CD4-positive, alpha-beta memory T cell (primary cell): Measurements from ENCODE around the gene STT3A. TPM values are rescaled to one million over a fixed set of nuclear protein-coding genes. Genes with fewer than 3 reads are reported as not detected.

ENCODE experiments used
- CTCF ChIA-PET: fragments of 350-600 bp; sonication (Branson Sonifier 250); formaldehyde crosslinking; loops from one replicate; lab custom pipeline; 2021; ENCODE audit warnings: inconsistent platforms; ENCODE audit not compliant: partially characterized antibody; lab: Charles Lee
- POLR2A ChIA-PET: fragments of 350-600 bp; sonication (Branson Sonifier 250); formaldehyde crosslinking; loops from one replicate; lab custom pipeline; 2021; ENCODE audit not compliant: partially characterized antibody; lab: Charles Lee
- DNase-seq, 5 donors: peaks; one replicate each; pipeline versions ENCODE4 v3.0.0 to v3.0.0-alpha.2; 2020 to 2022; ENCODE audit warnings: mixed read lengths in 1 of 5
- H3K27ac ChIP-seq: one replicate; pipeline ENCODE4 v1.7.0; 2013; ENCODE audit warnings: low read depth, low read length
- H3K27me3 ChIP-seq: 2 replicates; pipeline ENCODE4 v1.7.0; 2013; ENCODE audit warnings: mild to moderate bottlenecking, low read length, moderate library complexity; ENCODE audit not compliant: insufficient read depth
- H3K36me3 ChIP-seq: 2 replicates; pipeline ENCODE4 v1.7.0; 2013; ENCODE audit warnings: mild to moderate bottlenecking, low read length, moderate library complexity; ENCODE audit not compliant: insufficient read depth
- H3K4me1 ChIP-seq: 2 replicates; pipeline ENCODE4 v1.7.0; 2013; ENCODE audit warnings: mild to moderate bottlenecking, low read length, moderate library complexity; ENCODE audit not compliant: insufficient read depth
- H3K4me3 ChIP-seq, 2 donors: one replicate each; pipeline ENCODE4 v1.7.0; 2013; ENCODE audit warnings: low read length in 2 of 2, mild to moderate bottlenecking in 1 of 2
- H3K9me3 ChIP-seq, 2 donors: one replicate each; pipeline ENCODE4 v1.7.0; 2013; ENCODE audit warnings: low read length in 2 of 2, control low read depth in 1 of 2; ENCODE audit not compliant: control insufficient read depth in 1 of 2
- H3K27ac Mint-ChIP-seq, 7 donors: one replicate each; pipeline ENCODE4 v1.8.0; 2020 to 2021; ENCODE audit warnings: mixed read lengths in 7 of 7, mild to moderate bottlenecking in 6 of 7, inconsistent platforms in 3 of 7, moderate library complexity in 3 of 7
- H3K27me3 Mint-ChIP-seq, 2 donors: one replicate each; pipeline ENCODE4 v1.8.0; 2020 to 2021; ENCODE audit warnings: mixed read lengths in 2 of 2
- H3K36me3 Mint-ChIP-seq, 2 donors: one replicate each; pipeline ENCODE4 v1.8.0; 2020 to 2021; ENCODE audit warnings: mixed read lengths in 2 of 2, inconsistent platforms in 1 of 2, mild to moderate bottlenecking in 1 of 2
- H3K4me1 Mint-ChIP-seq, 4 donors: one replicate each; pipeline ENCODE4 v1.8.0; 2020 to 2021; ENCODE audit warnings: mixed read lengths in 4 of 4, mild to moderate bottlenecking in 1 of 4
- H3K4me3 Mint-ChIP-seq, 8 donors: one replicate each; pipeline ENCODE4 v1.8.0; 2020 to 2021; ENCODE audit warnings: mixed read lengths in 8 of 8, mild to moderate bottlenecking in 7 of 8, moderate library complexity in 6 of 8, inconsistent platforms in 3 of 8
- H3K9me3 Mint-ChIP-seq, 8 donors: one replicate each; pipeline ENCODE4 v1.8.0; 2020 to 2021; ENCODE audit warnings: mixed read lengths in 8 of 8, mild to moderate bottlenecking in 5 of 8, inconsistent platforms in 3 of 8, moderate library complexity in 1 of 8
- intact Hi-C: fragments of 100-400 bp; cut with micrococcal nuclease; formaldehyde crosslinking; loops from one replicate; pipeline ENCODE4 v1.15.1; 2023
- polyA plus RNA-seq, 2 donors: library from polyadenylated mRNA; unstranded; fragments of 300-500 nt; fragmentation: Illumina TruSeq; gene quantifications; one replicate each; pipeline ENCODE4 v1.2.3, GENCODE V29; 2021
- total RNA-seq, 2 experiments: library from RNA; stranded (reverse); gene quantifications; one replicate each; pipeline ENCODE4 v1.2.3, GENCODE V29; 2021

The STT3A gene
- total and polyA plus RNA-seq, 4 experiments from 2014 or later, result 81.8 to 138 (median 110) TPM

- Mint-ChIP-seq H3K4me1 (no peaks in the 10 kb centered on the region), H3K36me3 (no peaks in the 10 kb centered on the region), H3K27ac (no peak overlapping the region), H3K27me3 (peaks cover 0 to 1% of the 10 kb centered on the region in 2 donors), H3K9me3 (no peaks in the 10 kb centered on the region), H3K4me3 (no peak overlapping the region)
- ChIA-PET POLR2A (no interaction called here), CTCF (no interaction called here)
- Histone ChIP-seq H3K27ac (no peak overlapping the region), H3K36me3 (no peaks in the 10 kb centered on the region), H3K4me1 (no peaks in the 10 kb centered on the region), H3K4me3 (no peak overlapping the region), H3K27me3 (no peaks in the 10 kb centered on the region), H3K9me3 (no peaks in the 10 kb centered on the region)
- DNase-seq, result no peak
- intact Hi-C loops, result loop anchor here (10.0 kb wide), 1 partner anchor 703 kb away; the partner anchor contains the start of genes FOXRED1 and SRPRA
Measured at GRCh38 chr11:125561924-125562323, 30.7 kb upstream of the STT3A start.

- POLR2A ChIA-PET, result no interaction called here
- H3K36me3 Mint-ChIP-seq, result no peaks in the 10 kb centered on the region
- H3K4me3 Mint-ChIP-seq, result no peak overlapping the region
- no peak for DNase-seq
- Histone ChIP-seq H3K36me3 (no peaks in the 10 kb centered on the region), H3K27ac (no peak overlapping the region), H3K4me3 (no peak overlapping the region), H3K27me3 (no peaks in the 10 kb centered on the region), H3K4me1 (no peaks in the 10 kb centered on the region), H3K9me3 (no peaks in the 10 kb centered on the region)
- no peaks in the 10 kb centered on the region for H3K9me3 Mint-ChIP-seq
- no peak overlapping the region for H3K27ac Mint-ChIP-seq
- H3K27me3 Mint-ChIP-seq, result peaks cover 0 to 1% of the 10 kb centered on the region in 2 donors
- H3K4me1 Mint-ChIP-seq, result no peaks in the 10 kb centered on the region
- intact Hi-C loops, result loop anchor here (10.0 kb wide), 1 partner anchor 702 kb away; the partner anchor contains the start of genes FOXRED1 and SRPRA
- CTCF ChIA-PET, result no interaction called here
Measured at GRCh38 chr11:125562430-125562829, 30.2 kb upstream of the STT3A start.

GRCh38 chr11:125564357-125564756, 28.3 kb upstream of the STT3A start:
- Mint-ChIP-seq H3K4me1 (peaks cover 0 to 6% (median 0%) of the 10 kb centered on the region in 4 donors), H3K9me3 (no peaks in the 10 kb centered on the region), H3K27me3 (peaks cover 0 to 1% of the 10 kb centered on the region in 2 donors), H3K4me3 (no peak overlapping the region), H3K36me3 (no peaks in the 10 kb centered on the region), H3K27ac (no peak overlapping the region)
- ChIA-PET CTCF (interaction anchor here (0.7 to 0.8 kb wide), 2 partner anchors 470 to 497 kb away, joined by 3 read pairs; no protein-coding TSS in a partner anchor), POLR2A (no interaction called here)
- no peak for DNase-seq
- intact Hi-C loops, result loop anchor here (10.0 kb wide), 1 partner anchor 700 kb away; the partner anchor contains the start of genes FOXRED1 and SRPRA
- H3K4me3 ChIP-seq, result no peak overlapping the region
- H3K9me3 ChIP-seq, result no peaks in the 10 kb centered on the region
- no peaks in the 10 kb centered on the region for H3K27me3 ChIP-seq
- no peak overlapping the region for H3K27ac ChIP-seq
- no peaks in the 10 kb centered on the region for H3K36me3 ChIP-seq
- H3K4me1 ChIP-seq, result no peaks in the 10 kb centered on the region

- CTCF ChIA-PET, result no interaction called here
- Histone ChIP-seq H3K27ac (no peak overlapping the region), H3K4me3 (no peak overlapping the region), H3K27me3 (no peaks in the 10 kb centered on the region), H3K36me3 (no peaks in the 10 kb centered on the region), H3K4me1 (peaks cover 13% of the 10 kb centered on the region), H3K9me3 (no peaks in the 10 kb centered on the region)
- intact Hi-C loops, result loop anchor here (5.0 to 10.0 kb wide), 3 partner anchors 321 to 699 kb away; partner anchors contain the start of genes CCDC15, FOXRED1, HYLS1 and SRPRA
- POLR2A ChIA-PET, result no interaction called here
- Mint-ChIP-seq H3K9me3 (no peaks in the 10 kb centered on the region), H3K4me3 (peak overlapping the region in 1 of 8 donors; percentile 20), H3K4me1 (peaks cover 10 to 22% (median 13%) of the 10 kb centered on the region in 4 donors), H3K27ac (peak overlapping the region in 1 of 7 donors; percentile 68), H3K36me3 (peaks cover 0 to 2% of the 10 kb centered on the region in 2 donors), H3K27me3 (peaks cover 0 to 1% of the 10 kb centered on the region in 2 donors)
- DNase-seq, result no peak
Measured at GRCh38 chr11:125566235-125566634, 26.4 kb upstream of the STT3A start.

- Histone ChIP-seq H3K4me3 (peak within 1 kb of the TSS; percentile 84 to 93), H3K27ac (peak within 1 kb of the TSS; percentile 81), H3K4me1 (peaks cover 25% of the 10 kb centered on the region), H3K9me3 (no peaks in the 10 kb centered on the region), H3K27me3 (no peaks in the 10 kb centered on the region), H3K36me3 (peaks cover 8% of the 10 kb centered on the region)
- CTCF ChIA-PET, result interaction anchor here (0.9 to 4.4 kb wide), 17 partner anchors 9 to 334 kb away, joined by 3 to 37 read pairs (median 3); partner anchors contain the start of genes CHEK1, PUS3 and STT3A
- Mint-ChIP-seq H3K9me3 (no peaks in the 10 kb centered on the region), H3K27me3 (peaks cover 0 to 1% of the 10 kb centered on the region in 2 donors), H3K4me1 (peaks cover 13 to 32% (median 18%) of the 10 kb centered on the region in 4 donors), H3K27ac (peak within 1 kb of the TSS; percentile 85 to 97 (median 94)), H3K4me3 (peak within 1 kb of the TSS; percentile 88 to 95 (median 93)), H3K36me3 (peaks cover 5 to 16% of the 10 kb centered on the region in 2 donors)
- POLR2A ChIA-PET, result interaction anchor here (1.0 to 3.5 kb wide), 15 partner anchors 11 to 735 kb away, joined by 3 to 107 read pairs (median 5); partner anchors contain the start of genes CCDC15, CHEK1, DCPS and FOXRED1
- intact Hi-C loops, result loop anchor here (1.0 to 10.0 kb wide), 6 partner anchors 23 to 696 kb away; partner anchors contain the start of genes CCDC15, CHEK1, FOXRED1 and HYLS1
- DNase-seq, result peak; percentile 83 to 86 (median 85)
Measured at GRCh38 chr11:125568970-125569914, 23.4 kb upstream of the STT3A start, which contains the start of gene EI24. EI24 (plus strand) TSS chr11:125569477; CDS start chr11:125572528, 3,051 bp downstream.

- peaks cover 0 to 1% of the 10 kb centered on the region in 2 donors for H3K27me3 Mint-ChIP-seq
- Histone ChIP-seq H3K36me3 (peaks cover 16% of the 10 kb centered on the region), H3K27ac (peak overlapping the region; percentile 81), H3K4me1 (peaks cover 25% of the 10 kb centered on the region), H3K27me3 (no peaks in the 10 kb centered on the region), H3K9me3 (no peaks in the 10 kb centered on the region), H3K4me3 (peak overlapping the region; percentile 84 to 93)
- H3K9me3 Mint-ChIP-seq, result no peaks in the 10 kb centered on the region
- DNase-seq, result peak in 1 of 5 donors; percentile 5
- POLR2A ChIA-PET, result interaction anchor here (1.0 to 3.5 kb wide), 15 partner anchors 10 to 734 kb away, joined by 3 to 107 read pairs (median 5); partner anchors contain the start of genes CCDC15, CHEK1, DCPS and FOXRED1
- H3K27ac Mint-ChIP-seq, result peak overlapping the region; percentile 85 to 95 (median 93)
- H3K4me3 Mint-ChIP-seq, result peak overlapping the region; percentile 85 to 93 (median 91)
- CTCF ChIA-PET, result interaction anchor here (0.9 to 4.4 kb wide), 12 partner anchors 10 to 333 kb away, joined by 3 to 37 read pairs (median 4); partner anchors contain the start of genes CHEK1, PUS3 and STT3A
- intact Hi-C loops, result loop anchor here (1.0 to 10.0 kb wide), 6 partner anchors 22 to 695 kb away; partner anchors contain the start of genes CCDC15, CHEK1, FOXRED1 and HYLS1
- peaks cover 14 to 32% (median 19%) of the 10 kb centered on the region in 4 donors for H3K4me1 Mint-ChIP-seq
- H3K36me3 Mint-ChIP-seq, result peaks cover 13 to 24% of the 10 kb centered on the region in 2 donors
Measured at GRCh38 chr11:125569915-125570621, 22.6 kb upstream of the STT3A start.
